H9 (cell line): ENCODE measurements around the gene FAM170B. TPM values are rescaled to one million over a fixed set of nuclear protein-coding genes. Genes with fewer than 3 reads are reported as not detected.

Experiments
- DNase-seq: peaks from one replicate; pipeline ENCODE4 v3.0.0-alpha.2; 2017
- H2AFZ ChIP-seq: one replicate; pipeline ENCODE4 v1.6.1; 2013; ENCODE audit warnings: mild to moderate bottlenecking, low read length, control low read depth, moderate library complexity
- H2AK5ac ChIP-seq: 2 replicates; pipeline ENCODE4 v1.6.1; 2013; ENCODE audit warnings: low read length, control low read depth, mixed read lengths; ENCODE audit not compliant: insufficient read length
- H2BK120ac ChIP-seq: one replicate; pipeline ENCODE4 v1.6.1; 2013; ENCODE audit warnings: low read depth, mild to moderate bottlenecking, low read length, control low read depth, inconsistent platforms; ENCODE audit not compliant: poor library complexity, severe bottlenecking
- H2BK12ac ChIP-seq: 2 replicates; pipeline ENCODE4 v1.6.1; 2013; ENCODE audit warnings: low read length, control low read depth, mixed read lengths, low read depth; ENCODE audit not compliant: insufficient read length
- H2BK15ac ChIP-seq: 2 replicates; pipeline ENCODE4 v1.6.1; 2013; ENCODE audit warnings: low read depth, low read length, control low read depth
- H2BK20ac ChIP-seq: one replicate; pipeline ENCODE4 v1.6.1; 2013; ENCODE audit warnings: low read depth, mild to moderate bottlenecking, low read length, control low read depth, inconsistent platforms; ENCODE audit not compliant: poor library complexity, severe bottlenecking
- H2BK5ac ChIP-seq: 2 replicates; pipeline ENCODE4 v1.6.1; 2013; ENCODE audit warnings: low read length, control low read depth, mixed read lengths; ENCODE audit not compliant: insufficient read length
- H3K14ac ChIP-seq: 2 replicates; pipeline ENCODE4 v1.6.1; 2013; ENCODE audit warnings: low read length, control low read depth; ENCODE audit not compliant: insufficient read depth
- H3K18ac ChIP-seq: 2 replicates; pipeline ENCODE4 v1.6.1; 2013; ENCODE audit warnings: low read depth, mild to moderate bottlenecking, mixed read lengths, low read length, control low read depth; ENCODE audit not compliant: insufficient read length
- H3K23ac ChIP-seq: 2 replicates; pipeline ENCODE4 v1.6.1; 2013; ENCODE audit warnings: low read length, control low read depth, mixed read lengths, low read depth; ENCODE audit not compliant: insufficient read length
- H3K23me2 ChIP-seq: 2 replicates; pipeline ENCODE4 v1.6.1; 2013; ENCODE audit warnings: low read depth, mild to moderate bottlenecking, mixed read lengths, low read length, control low read depth; ENCODE audit not compliant: insufficient read length, poor library complexity, severe bottlenecking
- H3K27ac ChIP-seq: 2 replicates; pipeline ENCODE4 v1.5.1; 2013; ENCODE audit warnings: low read length, control low read depth, mixed read lengths, low read depth; ENCODE audit not compliant: insufficient read length
- H3K27me3 ChIP-seq: 2 replicates; pipeline ENCODE4 v1.6.1; 2013; ENCODE audit warnings: low read length, control low read depth, inconsistent platforms; ENCODE audit not compliant: insufficient read depth
- H3K4ac ChIP-seq: 2 replicates; pipeline ENCODE4 v1.6.1; 2013; ENCODE audit warnings: low read depth, mild to moderate bottlenecking, control low read depth, inconsistent platforms, low read length, moderate library complexity
- H3K4me1 ChIP-seq: 2 replicates; pipeline ENCODE4 v1.6.1; 2013; ENCODE audit warnings: low read length, control low read depth, inconsistent platforms; ENCODE audit not compliant: insufficient read depth
- H3K4me2 ChIP-seq: 2 replicates; pipeline ENCODE4 v1.6.1; 2013; ENCODE audit warnings: low read length, control low read depth, mixed read lengths; ENCODE audit not compliant: insufficient read length, insufficient read depth
- H3K56ac ChIP-seq: 2 replicates; pipeline ENCODE4 v1.6.1; 2013; ENCODE audit warnings: low read depth, mild to moderate bottlenecking, mixed read lengths, low read length, control low read depth; ENCODE audit not compliant: insufficient read length
- H3K79me1 ChIP-seq: 2 replicates; pipeline ENCODE4 v1.6.1; 2013; ENCODE audit warnings: low read depth, mild to moderate bottlenecking, moderate library complexity, low read length, control low read depth, inconsistent platforms; ENCODE audit not compliant: insufficient read depth, poor library complexity, severe bottlenecking
- H3K79me2 ChIP-seq: 2 replicates; pipeline ENCODE4 v1.6.1; 2013; ENCODE audit warnings: low read length, control low read depth, inconsistent platforms; ENCODE audit not compliant: insufficient read depth
- H3K9ac ChIP-seq: 2 replicates; pipeline ENCODE4 v1.6.1; 2013; ENCODE audit warnings: low read length, control low read depth, mixed read lengths; ENCODE audit not compliant: insufficient read length; ENCODE audit errors: extremely low read depth
- H3K9me3 ChIP-seq: one replicate; pipeline ENCODE4 v1.6.1; 2013; ENCODE audit warnings: low read depth, low read length, inconsistent platforms; ENCODE audit not compliant: control insufficient read depth
- H3T11ph ChIP-seq: one replicate; pipeline ENCODE4 v1.6.1; 2013; ENCODE audit warnings: mild to moderate bottlenecking, low read length, control low read depth, inconsistent platforms
- H4K20me1 ChIP-seq: one replicate; pipeline ENCODE4 v1.6.1; 2013; ENCODE audit not compliant: control insufficient read depth, insufficient read length, insufficient read depth
- H4K5ac ChIP-seq: 2 replicates; pipeline ENCODE4 v1.6.1; 2013; ENCODE audit warnings: low read depth, mild to moderate bottlenecking, mixed read lengths, low read length, control low read depth; ENCODE audit not compliant: insufficient read length
- H4K8ac ChIP-seq: replicated peaks from 2 replicates; pipeline ENCODE4 v1.6.1; 2013; ENCODE audit warnings: low read length, control low read depth, mixed read lengths, low read depth; ENCODE audit not compliant: insufficient read length
- H4K91ac ChIP-seq: 2 replicates; pipeline ENCODE4 v1.6.1; 2013; ENCODE audit warnings: low read depth, mild to moderate bottlenecking, moderate library complexity, mixed read lengths, low read length, control low read depth; ENCODE audit not compliant: insufficient read length
- H3K27ac Mint-ChIP-seq, 3 experiments: 2 replicates in 2 of 3; 3 replicates in 1 of 3; pipeline ENCODE4 v1.8.0; 2020 to 2021; ENCODE audit warnings: mixed read lengths in 3 of 3, mild to moderate bottlenecking in 1 of 3, moderate library complexity in 1 of 3
- H3K27me3 Mint-ChIP-seq: 2 replicates; pipeline ENCODE4 v1.8.0; 2021; ENCODE audit warnings: low read depth, mild to moderate bottlenecking, moderate library complexity, mixed read lengths
- H3K36me3 Mint-ChIP-seq, 3 experiments: 2 replicates in 2 of 3; 3 replicates in 1 of 3; pipeline ENCODE4 v1.8.0; 2020 to 2021; ENCODE audit warnings: low read depth in 3 of 3, mixed read lengths in 3 of 3; ENCODE audit not compliant: insufficient read depth in 1 of 3
- H3K4me1 Mint-ChIP-seq, 2 experiments: 2 replicates each; pipeline ENCODE4 v1.8.0; 2020; ENCODE audit warnings: mixed read lengths in 2 of 2
- H3K4me3 Mint-ChIP-seq, 2 experiments: 2 replicates in 1 of 2; 3 replicates in 1 of 2; pipeline ENCODE4 v1.8.0; 2020 to 2021; ENCODE audit warnings: mild to moderate bottlenecking in 2 of 2, mixed read lengths in 2 of 2, moderate library complexity in 1 of 2
- H3K9me3 Mint-ChIP-seq, 2 experiments: 2 replicates in 1 of 2; 3 replicates in 1 of 2; pipeline ENCODE4 v1.8.0; 2020; ENCODE audit warnings: mild to moderate bottlenecking in 2 of 2, mixed read lengths in 2 of 2, moderate library complexity in 1 of 2
- CTCF ChIP-seq: fragments of 200-600 bp; sonication (generic); conservative IDR thresholded peaks from 3 replicates; pipeline ENCODE4 v1.8.0; 2021; ENCODE audit warnings: antibody characterized with exemption, mild to moderate bottlenecking
- WGBS: extraction: QIAGEN DNeasy Blood & Tissue Kit; methylation state at CpG from one replicate; pipeline ENCODE4 v1.1.7; 2013; ENCODE audit warnings: missing lambda C conversion rate, low lambda C conversion rate, mixed read lengths; ENCODE audit not compliant: insufficient read length; ENCODE audit errors: extremely low coverage; 5-methylcytosine and 5-hydroxymethylcytosine counted together
- total RNA-seq: library from RNA; stranded (reverse); gene quantifications from 2 replicates; pipeline ENCODE4 v1.2.1, GENCODE V29; 2021

The FAM170B gene
- total RNA-seq, 1 experiment from 2014 or later = not detected

- H3T11ph ChIP-seq = no peak overlapping the region
- no peak overlapping the region for H3K9ac ChIP-seq
- no CpG with 5 or more reads among the region's 6 CpGs for WGBS
- peaks cover 0 to 9% (median 0%) of the 10 kb centered on the region in 3 experiments; a peak in 3 of 7 replicates for H3K36me3 Mint-ChIP-seq
- H3K14ac ChIP-seq = no peak overlapping the region
- H3K27ac ChIP-seq = no peak overlapping the region
- peaks cover 4% of the 10 kb centered on the region for H3K27me3 Mint-ChIP-seq
- H3K9me3 Mint-ChIP-seq = peaks cover 0 to 5% of the 10 kb centered on the region in 2 experiments; a peak in 2 of 5 replicates
- no peaks in the 10 kb centered on the region for H3K79me1 ChIP-seq
- H3K9me3 ChIP-seq = no peaks in the 10 kb centered on the region
- H3K4me1 ChIP-seq = no peaks in the 10 kb centered on the region; the same call in 1 of the 2 replicates
- H2AK5ac ChIP-seq = no peak overlapping the region
- H3K4ac ChIP-seq = no peak overlapping the region
- H3K79me2 ChIP-seq = no peaks in the 10 kb centered on the region
- no peak overlapping the region for H3K56ac ChIP-seq
- H2BK20ac ChIP-seq = no peak overlapping the region
- H2BK12ac ChIP-seq = no peak overlapping the region
- no peak for DNase-seq
- no peak for TF ChIP-seq CTCF
- H3K23ac ChIP-seq = no peak overlapping the region
- H2BK15ac ChIP-seq = no peak overlapping the region
- H4K20me1 ChIP-seq = no peaks in the 10 kb centered on the region
- H4K5ac ChIP-seq = no peak overlapping the region
- no peak overlapping the region for H4K8ac ChIP-seq
- H3K4me2 ChIP-seq = no peak overlapping the region
- H3K4me1 Mint-ChIP-seq = peaks cover 18 to 20% of the 10 kb centered on the region in 2 experiments
- H4K91ac ChIP-seq = no peak overlapping the region
- H3K27me3 ChIP-seq = no peaks in the 10 kb centered on the region
- no peak overlapping the region for H2BK120ac ChIP-seq
- no peak overlapping the region for H3K4me3 Mint-ChIP-seq
- no peak overlapping the region for H2BK5ac ChIP-seq
- H3K27ac Mint-ChIP-seq = no peak overlapping the region
- no peaks in the 10 kb centered on the region for H3K23me2 ChIP-seq
- H2AFZ ChIP-seq = no peak overlapping the region
- no peak overlapping the region for H3K18ac ChIP-seq
Observed at GRCh38 chr10:49154641-49155040, 20.8 kb upstream of the FAM170B start.
